ENCODE results near the gene FER. TPM values are rescaled to one million over a fixed set of nuclear protein-coding genes. Genes with fewer than 3 reads are reported as not detected.

The FER gene
- total and polyA plus RNA-seq, 9 of the 15 experiments (the other 6 are each of a cell fraction or from before 2014, with no cell fraction given), result 6.7 to 18.2 (median 8.9) TPM

GRCh38 chr5:108730617-108731340, 16.9 kb upstream of the FER start:
- Histone ChIP-seq H3K9me3 (replicated peaks; ENCODE audit: control insufficient read depth, insufficient read depth, low read depth, low read length) (no peaks in the 10 kb centered on the region), H4K20me1 (replicated peaks; ENCODE audit: control insufficient read depth, insufficient read depth, low read length) (no peaks in the 10 kb centered on the region), H3K4me3 (no peak overlapping the region), H3K9me1 (ENCODE audit: control insufficient read depth, insufficient read depth, low read length) (no peaks in the 10 kb centered on the region), H3K27ac (ENCODE audit: extremely low read depth, low read depth, low read length) (no peak overlapping the region), H3K79me2 (ENCODE audit: control insufficient read depth, insufficient read depth, low read length) (peaks cover 20% of the 10 kb centered on the region), H2AFZ (ENCODE audit: low read depth, low read length) (no peak overlapping the region), H3K4me2 (ENCODE audit: insufficient read depth, low read length) (no peak overlapping the region), H3K4me1 (replicated peaks in 1 of 2; ENCODE audit: control insufficient read depth in 2 of 2, insufficient read depth in 2 of 2, low read length in 2 of 2) (peaks cover 3 to 8% of the 10 kb centered on the region in 2 experiments; a peak in 3 of 5 replicates), H3K9ac (ENCODE audit: insufficient read depth in 1 of 2, low read depth in 2 of 2, low read length in 2 of 2) (no peak overlapping the region), H3K36me3 (ENCODE audit: control insufficient read depth, insufficient read depth, low read length) (no peaks in the 10 kb centered on the region), H3K27me3 (ENCODE audit: control insufficient read depth in 2 of 2, insufficient read depth in 2 of 2, low read length in 2 of 2) (no peaks in the 10 kb centered on the region)
- in situ Hi-C loops (cut with MboI) (no loop called here), intact Hi-C loops (cut with micrococcal nuclease) (no loop called here)
- no peak for FAIRE-seq
- ChIA-PET CTCF (ENCODE audit: low intra/inter-chr PET ratio) (no interaction called here), POLR2A (interaction anchor here (0.9 to 5.3 kb wide), 2 partner anchors 18 to 348 kb away, joined by 3 to 49 read pairs; partner anchors contain the start of genes FBXL17 and FER)
- WGBS (ENCODE audit: insufficient coverage, low coverage, missing lambda C conversion rate), result 0% methylated on average over 1 of the region's 1 CpG
- no peak for DNase-seq (ENCODE audit: extremely low read depth in 1 of 4, low spot score in 3 of 4)
- no TSS peak for BruUV-seq (replicated peaks)
- TF ChIP-seq C11orf30 (IDR thresholded peaks at IDR 0.05; ENCODE audit: low read depth), result peak; percentile 13; the same call in 1 of the 2 replicates
- TF ChIP-seq NFE2 (IDR thresholded peaks at IDR 0.05; ENCODE audit: low read depth), result peak; percentile 27; the same call in 1 of the 2 replicates
- peak; percentile 70 for TF ChIP-seq CEBPB (tag; IDR thresholded peaks at IDR 0.05)
- TF ChIP-seq MAFG (tag; conservative IDR thresholded peaks at IDR 0.05), result peak; percentile 22; the same call in 1 of the 2 replicates
- TF ChIP-seq ZNF41 (CRISPR knock-in tag; conservative IDR thresholded peaks at IDR 0.05), result no peak
- TF ChIP-seq ZNF316 (IDR thresholded peaks at IDR 0.05), result peak; percentile 26
- TF ChIP-seq DPF2 (IDR thresholded peaks at IDR 0.05), result no peak
- no peak for TF ChIP-seq CEBPG (CRISPR knock-in tag; IDR thresholded peaks at IDR 0.05)
- peak; percentile 71 to 91 for TF ChIP-seq CEBPG (tag; conservative IDR thresholded peaks at IDR 0.05 in 1 of 2, IDR thresholded peaks at IDR 0.05 in 1 of 2)
- no peak for ATAC-seq
